Kidney (tissue), 14 donors: ENCODE measurements around the gene SSTR1. TPM values are rescaled to one million over a fixed set of nuclear protein-coding genes. Genes with fewer than 3 reads are reported as not detected.

Source experiments
- DNase-seq, 5 donors: peaks; one replicate each; pipeline ENCODE4 v3.0.0-alpha.2; 2013 to 2020
- FAIRE-seq: peaks from 2 replicates; lab custom pipeline; 2012; peaks lifted over from hg19 to GRCh38; lab: Jason Lieb, UNC
- H3K27ac ChIP-seq, 2 donors: one replicate each; pipeline ENCODE4 v1.7.0; 2013; ENCODE audit warnings: low read depth in 2 of 2, low read length in 2 of 2, inconsistent platforms in 1 of 2
- H3K27me3 ChIP-seq: one replicate; pipeline ENCODE4 v1.7.1; 2013; ENCODE audit warnings: low read length, inconsistent platforms; ENCODE audit not compliant: control insufficient read depth, insufficient read depth
- H3K36me3 ChIP-seq, 3 donors: one replicate each; pipeline versions ENCODE4 v1.7.0 to v1.7.1; 2013; ENCODE audit warnings: low read length in 3 of 3, control low read depth in 1 of 3, inconsistent platforms in 1 of 3; ENCODE audit not compliant: insufficient read depth in 3 of 3, control insufficient read depth in 2 of 3
- H3K4me1 ChIP-seq, 3 donors: one replicate each; pipeline versions ENCODE4 v1.7.0 to v1.7.1; 2013; ENCODE audit warnings: low read length in 3 of 3, inconsistent platforms in 1 of 3, low read depth in 1 of 3; ENCODE audit not compliant: control insufficient read depth in 2 of 3, insufficient read depth in 2 of 3
- H3K4me3 ChIP-seq, 3 donors: one replicate each; pipeline versions ENCODE4 v1.7.0 to v1.8.1; 2013; ENCODE audit warnings: low read length in 3 of 3, control low read depth in 1 of 3, inconsistent platforms in 1 of 3
- H3K9ac ChIP-seq, 3 donors: one replicate each; pipeline versions ENCODE4 v1.7.0 to v1.7.1; 2013; ENCODE audit warnings: low read length in 3 of 3, control low read depth in 1 of 3, inconsistent platforms in 1 of 3
- H3K9me3 ChIP-seq, 3 donors: one replicate each; pipeline versions ENCODE4 v1.7.0 to v1.7.1; 2013; ENCODE audit warnings: low read length in 3 of 3, control low read depth in 1 of 3, inconsistent platforms in 1 of 3; ENCODE audit not compliant: control insufficient read depth in 2 of 3, insufficient read depth in 1 of 3
- intact Hi-C: fragments of 100-400 bp; cut with DNase I; formaldehyde crosslinking; loops from one replicate; pipeline ENCODE4 v1.11.1; 2022
- polyA plus RNA-seq: library from polyadenylated mRNA; stranded (reverse); fragments of 350-450 nt; fragmentation: Illumina TruSeq; extraction: RNeasy Lipid Tissue Mini Kit (QIAGEN cat#74804); gene quantifications from one replicate; pipeline ENCODE4 v1.2.3, GENCODE V29; 2014; ENCODE audit warnings: low read depth, low replicate concordance; ENCODE audit not compliant: insufficient read depth
- total RNA-seq: library from RNA; stranded (reverse); fragmentation: NEBNext Ultra II Directional; extraction: Animal tissue kit (Norgen Biotek cat#: 25700); gene quantifications from one replicate; pipeline ENCODE4 v1.2.1, GENCODE V29; 2021
- TF ChIP-seq, protein P1 (sequence below): IDR thresholded peaks from 3 replicates; pipeline ENCODE4 v1.5.1; 2012; ENCODE audit warnings: mild to moderate bottlenecking, moderate library complexity, borderline replicate concordance; ENCODE audit not compliant: insufficient read depth; ENCODE audit errors: extremely low read depth
- donor health status: control.
- donor health status: control.
- donor health status: control.
- donor health status: control.
- donor health status: control.
- donor health status: DM: yes; HTN: yes; CAD: no.
- donor health status: Normal renal cell carcinoma (clear cell type).

The SSTR1 gene
- total and polyA plus RNA-seq, 2 donors from 2014 or later, result 1.3 to 4.0 TPM

DNA sequence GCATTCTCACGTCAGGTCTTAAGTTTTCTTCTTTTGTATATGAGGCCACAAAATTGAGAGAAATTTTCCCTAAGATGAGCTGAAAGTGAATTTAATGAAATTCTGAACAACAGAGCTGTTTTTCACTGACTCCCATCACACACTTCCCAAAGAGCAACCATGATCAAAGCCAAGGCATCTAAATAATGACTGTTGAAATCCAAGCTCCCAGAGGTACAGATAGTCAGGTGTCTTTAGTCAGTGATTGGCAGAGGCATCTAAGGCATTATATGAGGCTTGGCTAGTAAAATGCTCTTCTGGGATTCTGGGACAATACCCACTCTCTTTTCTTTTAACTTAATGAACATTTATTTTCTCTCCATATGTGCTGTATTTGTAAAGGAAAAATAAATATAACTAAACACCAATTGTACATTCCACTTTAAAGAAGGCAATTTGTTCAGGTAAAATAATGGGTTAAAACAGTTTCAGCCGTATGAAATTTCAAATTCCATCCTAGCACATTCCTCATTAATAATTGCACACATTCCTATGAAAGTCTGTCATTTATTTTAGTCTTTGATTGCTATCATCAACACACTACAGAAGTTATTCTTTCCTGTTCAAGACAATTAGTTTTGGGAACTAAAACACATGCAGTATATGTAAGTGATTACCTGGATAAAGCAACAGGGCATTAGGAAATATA is 871 bp upstream of the SSTR1 start:
- no peaks in the 10 kb centered on the region for H3K36me3 ChIP-seq
- intact Hi-C loops, result no loop called here
- H3K27me3 ChIP-seq, result peaks cover 24% of the 10 kb centered on the region
- no peak overlapping the region for H3K9ac ChIP-seq
- H3K27ac ChIP-seq, result no peak overlapping the region
- TF ChIP-seq, protein P1, sequence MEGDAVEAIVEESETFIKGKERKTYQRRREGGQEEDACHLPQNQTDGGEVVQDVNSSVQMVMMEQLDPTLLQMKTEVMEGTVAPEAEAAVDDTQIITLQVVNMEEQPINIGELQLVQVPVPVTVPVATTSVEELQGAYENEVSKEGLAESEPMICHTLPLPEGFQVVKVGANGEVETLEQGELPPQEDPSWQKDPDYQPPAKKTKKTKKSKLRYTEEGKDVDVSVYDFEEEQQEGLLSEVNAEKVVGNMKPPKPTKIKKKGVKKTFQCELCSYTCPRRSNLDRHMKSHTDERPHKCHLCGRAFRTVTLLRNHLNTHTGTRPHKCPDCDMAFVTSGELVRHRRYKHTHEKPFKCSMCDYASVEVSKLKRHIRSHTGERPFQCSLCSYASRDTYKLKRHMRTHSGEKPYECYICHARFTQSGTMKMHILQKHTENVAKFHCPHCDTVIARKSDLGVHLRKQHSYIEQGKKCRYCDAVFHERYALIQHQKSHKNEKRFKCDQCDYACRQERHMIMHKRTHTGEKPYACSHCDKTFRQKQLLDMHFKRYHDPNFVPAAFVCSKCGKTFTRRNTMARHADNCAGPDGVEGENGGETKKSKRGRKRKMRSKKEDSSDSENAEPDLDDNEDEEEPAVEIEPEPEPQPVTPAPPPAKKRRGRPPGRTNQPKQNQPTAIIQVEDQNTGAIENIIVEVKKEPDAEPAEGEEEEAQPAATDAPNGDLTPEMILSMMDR, result no peak
- peaks cover 0 to 3% (median 0%) of the 10 kb centered on the region in 3 donors for H3K9me3 ChIP-seq
- no peak overlapping the region for H3K4me3 ChIP-seq
- FAIRE-seq (no peak), DNase-seq (no peak)
- peaks cover 0 to 20% (median 6%) of the 10 kb centered on the region in 3 donors for H3K4me1 ChIP-seq

DNA sequence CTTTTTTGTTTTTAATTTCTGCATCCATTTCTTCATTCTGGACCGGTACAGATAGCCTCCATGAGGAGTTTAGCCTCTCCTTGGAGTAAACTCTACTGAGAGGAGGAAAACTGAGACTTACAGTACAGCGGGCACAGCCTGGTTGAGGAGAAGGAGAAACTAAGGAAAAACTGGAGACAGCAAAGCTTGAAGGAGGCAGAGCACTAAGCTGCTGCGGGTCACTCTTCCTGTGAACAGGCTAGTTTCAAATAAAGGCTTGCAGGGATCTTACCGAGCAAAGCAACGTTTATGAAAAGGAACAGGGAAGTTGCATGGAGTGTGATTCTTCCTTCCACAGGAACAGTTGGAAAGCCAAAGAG is 348 bp upstream of the SSTR1 start:
- Histone ChIP-seq H3K4me1 (peaks cover 0 to 20% (median 6%) of the 10 kb centered on the region in 3 donors), H3K9ac (no peak overlapping the region), H3K9me3 (peaks cover 0 to 3% (median 0%) of the 10 kb centered on the region in 3 donors), H3K27me3 (peaks cover 29% of the 10 kb centered on the region), H3K27ac (no peak overlapping the region), H3K4me3 (peak overlapping the region; percentile 44 to 75 (median 49)), H3K36me3 (no peaks in the 10 kb centered on the region)
- FAIRE-seq (no peak), DNase-seq (no peak)
- intact Hi-C loops, result no loop called here
- TF ChIP-seq, protein P1, result no peak

DNA sequence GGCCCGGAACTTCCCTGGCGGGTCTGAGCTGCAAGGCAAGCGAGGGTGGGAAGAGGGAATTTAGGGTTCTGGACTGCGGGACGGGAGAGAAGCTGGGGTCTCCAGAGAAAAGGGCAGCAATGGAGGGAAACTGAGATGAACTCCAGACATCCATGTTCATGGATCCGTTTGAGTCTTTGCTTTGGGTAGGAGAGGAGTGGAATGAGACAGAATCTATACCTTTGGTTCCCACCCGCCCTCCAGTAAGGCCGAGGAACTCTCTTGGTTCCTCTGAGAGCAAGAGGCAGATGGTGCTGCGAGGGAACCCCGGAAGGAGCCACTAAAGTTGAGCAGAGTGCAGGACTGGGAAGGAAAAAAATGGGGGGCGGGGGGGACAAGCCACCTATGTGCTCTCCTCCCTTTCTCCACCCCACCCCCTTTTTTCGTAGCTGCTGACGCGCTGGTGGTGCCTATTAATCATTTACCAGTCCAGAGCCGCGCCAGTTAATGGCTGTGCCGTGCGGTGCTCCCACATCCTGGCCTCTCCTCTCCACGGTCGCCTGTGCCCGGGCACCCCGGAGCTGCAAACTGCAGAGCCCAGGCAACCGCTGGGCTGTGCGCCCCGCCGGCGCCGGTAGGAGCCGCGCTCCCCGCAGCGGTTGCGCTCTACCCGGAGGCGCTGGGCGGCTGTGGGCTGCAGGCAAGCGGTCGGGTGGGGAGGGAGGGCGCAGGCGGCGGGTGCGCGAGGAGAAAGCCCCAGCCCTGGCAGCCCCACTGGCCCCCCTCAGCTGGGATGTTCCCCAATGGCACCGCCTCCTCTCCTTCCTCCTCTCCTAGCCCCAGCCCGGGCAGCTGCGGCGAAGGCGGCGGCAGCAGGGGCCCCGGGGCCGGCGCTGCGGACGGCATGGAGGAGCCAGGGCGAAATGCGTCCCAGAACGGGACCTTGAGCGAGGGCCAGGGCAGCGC is 1.2 kb downstream of the SSTR1 start:
- H3K4me1 ChIP-seq, result peaks cover 0 to 20% (median 6%) of the 10 kb centered on the region in 3 donors
- H3K9ac ChIP-seq, result peak overlapping the region in 1 of 3 donors; percentile 53
- intact Hi-C loops, result no loop called here
- TF ChIP-seq, protein P1, result no peak
- H3K27me3 ChIP-seq, result peaks cover 32% of the 10 kb centered on the region
- peak overlapping the region; percentile 14 to 75 for H3K27ac ChIP-seq
- H3K9me3 ChIP-seq, result peaks cover 0 to 3% (median 0%) of the 10 kb centered on the region in 3 donors
- H3K4me3 ChIP-seq, result peak overlapping the region; percentile 44 to 75 (median 49)
- peak; percentile 67 to 80 (median 72) for DNase-seq
- no peaks in the 10 kb centered on the region for H3K36me3 ChIP-seq
- FAIRE-seq, result no peak
